ENCODE measurements around the gene PALD1. TPM values are rescaled to one million over a fixed set of nuclear protein-coding genes. Genes with fewer than 3 reads are reported as not detected.
"Not testable (repeated sequence)": the region's sequence is repeated elsewhere in the genome, so short reads cannot be mapped to it uniquely, and the experiment has no call there.

Gene PALD1
- total RNA-seq, 1 experiment from 2014 or later: not detected

GRCh38 chr10:70603449-70603801, 124.9 kb downstream of the PALD1 start:
- Histone ChIP-seq H3K4me1 (replicated peaks) (no peaks in the 10 kb centered on the region), H3K27ac (no peak overlapping the region), H3K9me3 (replicated peaks) (no peaks in the 10 kb centered on the region), H3K4me3 (no peak overlapping the region), H3K27me3 (replicated peaks) (no peaks in the 10 kb centered on the region), H3K36me3 (no peaks in the 10 kb centered on the region)
- DNase-seq (ENCODE audit: low read depth in 1 of 2, low spot score in 2 of 2): no peak

GRCh38 chr10:70604106-70604505, 125.5 kb downstream of the PALD1 start:
- H3K27ac ChIP-seq: no peak overlapping the region

GRCh38 chr10:70605161-70605560, 126.6 kb downstream of the PALD1 start:
- no peaks in the 10 kb centered on the region for H3K9me3 ChIP-seq (replicated peaks)
- H3K4me1 ChIP-seq (replicated peaks): no peaks in the 10 kb centered on the region
- no peak overlapping the region for H3K4me3 ChIP-seq
- H3K27me3 ChIP-seq (replicated peaks): no peaks in the 10 kb centered on the region
- no peak overlapping the region for H3K27ac ChIP-seq
- DNase-seq (ENCODE audit: low read depth in 1 of 2, low spot score in 2 of 2): no peak
- H3K36me3 ChIP-seq: no peaks in the 10 kb centered on the region

More at GRCh38 chr10:70604106-70604505, 125.5 kb downstream of the PALD1 start:
- no peaks in the 10 kb centered on the region for H3K9me3 ChIP-seq (replicated peaks)
- H3K27me3 ChIP-seq (replicated peaks): no peaks in the 10 kb centered on the region
- no peaks in the 10 kb centered on the region for H3K36me3 ChIP-seq
- H3K4me1 ChIP-seq (replicated peaks): no peaks in the 10 kb centered on the region
- no peak for DNase-seq (ENCODE audit: low read depth in 1 of 2, low spot score in 2 of 2)
- no peak overlapping the region for H3K4me3 ChIP-seq

GRCh38 chr10:70607936-70608335, 129.4 kb downstream of the PALD1 start:
- Histone ChIP-seq H3K36me3 (no peaks in the 10 kb centered on the region), H3K4me1 (replicated peaks) (no peaks in the 10 kb centered on the region), H3K9me3 (replicated peaks) (no peaks in the 10 kb centered on the region), H3K4me3 (no peak overlapping the region), H3K27me3 (replicated peaks) (no peaks in the 10 kb centered on the region; the same call in 1 of the 2 replicates), H3K27ac (no peak overlapping the region)
- DNase-seq (ENCODE audit: low read depth in 1 of 2, low spot score in 2 of 2): no peak

- Histone ChIP-seq H3K27ac (no peak overlapping the region), H3K4me1 (replicated peaks) (no peaks in the 10 kb centered on the region), H3K9me3 (replicated peaks) (no peaks in the 10 kb centered on the region), H3K4me3 (no peak overlapping the region), H3K36me3 (no peaks in the 10 kb centered on the region), H3K27me3 (replicated peaks) (no peaks in the 10 kb centered on the region; the same call in 1 of the 2 replicates)
- DNase-seq (ENCODE audit: low read depth in 1 of 2, low spot score in 2 of 2): no peak
Measured at GRCh38 chr10:70613941-70614340, 135.4 kb downstream of the PALD1 start.

- not testable (repeated sequence) for H3K9me3 ChIP-seq (replicated peaks); H3K36me3 ChIP-seq; H3K4me1 ChIP-seq (replicated peaks); DNase-seq (ENCODE audit: low read depth in 1 of 2, low spot score in 2 of 2); H3K27ac ChIP-seq; H3K4me3 ChIP-seq; H3K27me3 ChIP-seq (replicated peaks)
Measured at GRCh38 chr10:70614364-70614763, 135.8 kb downstream of the PALD1 start.

GRCh38 chr10:70615211-70615610, 136.6 kb downstream of the PALD1 start:
- Histone ChIP-seq H3K9me3 (replicated peaks) (peaks cover 5% of the 10 kb centered on the region; the same call in 1 of the 2 replicates), H3K4me3 (no peak overlapping the region), H3K27me3 (replicated peaks) (no peaks in the 10 kb centered on the region; the same call in 1 of the 2 replicates), H3K36me3 (no peaks in the 10 kb centered on the region), H3K27ac (no peak overlapping the region), H3K4me1 (replicated peaks) (no peaks in the 10 kb centered on the region)
- no peak for DNase-seq (ENCODE audit: low read depth in 1 of 2, low spot score in 2 of 2)

GRCh38 chr10:70615784-70616522, 137.4 kb downstream of the PALD1 start:
- DNase-seq (ENCODE audit: low read depth in 1 of 2, low spot score in 2 of 2): no peak
- Histone ChIP-seq H3K36me3 (no peaks in the 10 kb centered on the region), H3K4me1 (replicated peaks) (no peaks in the 10 kb centered on the region), H3K27me3 (replicated peaks) (no peaks in the 10 kb centered on the region; the same call in 1 of the 2 replicates), H3K4me3 (no peak overlapping the region), H3K9me3 (replicated peaks) (peaks cover 7% of the 10 kb centered on the region; the same call in 1 of the 2 replicates), H3K27ac (no peak overlapping the region)

- no peaks in the 10 kb centered on the region for H3K36me3 ChIP-seq
- no peaks in the 10 kb centered on the region; the same call in 1 of the 2 replicates for H3K27me3 ChIP-seq (replicated peaks)
- H3K27ac ChIP-seq: no peak overlapping the region
Measured at GRCh38 chr10:70616761-70617160, 138.2 kb downstream of the PALD1 start.

More at GRCh38 chr10:70616761-70617160, 138.2 kb downstream of the PALD1 start:
- peaks cover 7% of the 10 kb centered on the region; the same call in 1 of the 2 replicates for H3K9me3 ChIP-seq (replicated peaks)
- no peaks in the 10 kb centered on the region for H3K4me1 ChIP-seq (replicated peaks)
- DNase-seq (ENCODE audit: low read depth in 1 of 2, low spot score in 2 of 2): no peak
- H3K4me3 ChIP-seq: no peak overlapping the region

Other genes starting within 250 kb of the PALD1 start
- gene PPA1, start 245.3 kb upstream of the PALD1 start, total RNA-seq (2014; rRNA removed; shearing (Covaris generic)): 199 and 254 TPM in 2 replicates
- not detected in 2 replicates for gene NPFFR1, start 194.8 kb upstream of the PALD1 start, total RNA-seq (2014; rRNA removed; shearing (Covaris generic))
- gene LRRC20, start 96.1 kb upstream of the PALD1 start, total RNA-seq (2014; rRNA removed; shearing (Covaris generic)): 17.5 and 30.7 TPM in 2 replicates
- gene EIF4EBP2, start 74.6 kb upstream of the PALD1 start, total RNA-seq (2014; rRNA removed; shearing (Covaris generic)): 30.3 and 42.4 TPM in 2 replicates
- not detected in 2 replicates for gene NODAL, start 37.1 kb upstream of the PALD1 start, total RNA-seq (2014; rRNA removed; shearing (Covaris generic))
- not detected in 2 replicates for gene PRF1, start 124.0 kb downstream of the PALD1 start, total RNA-seq (2014; rRNA removed; shearing (Covaris generic))
- 0.66 and 1.2 TPM in 2 replicates for gene ADAMTS14, start 193.7 kb downstream of the PALD1 start, total RNA-seq (2014; rRNA removed; shearing (Covaris generic))

All from SJSA1 (cell line).